Suprapubic skin (tissue), 4 donors: ENCODE data around the gene CTCFL. TPM values are rescaled to one million over a fixed set of nuclear protein-coding genes. Genes with fewer than 3 reads are reported as not detected.

Experiments used
- DNase-seq, 2 donors: peaks; one replicate each; pipeline ENCODE4 v3.0.0-alpha.2; 2019; ENCODE audit warnings: low spot score in 2 of 2
- H3K27ac ChIP-seq: fragments of 200-600 bp; sonication (generic); one replicate; pipeline ENCODE4 v1.5.1; 2019
- H3K27me3 ChIP-seq: fragments of 200-600 bp; sonication (generic); one replicate; pipeline ENCODE4 v1.5.1; 2019
- H3K36me3 ChIP-seq: fragments of 200-600 bp; sonication (generic); one replicate; pipeline ENCODE4 v1.5.1; 2019
- H3K4me1 ChIP-seq: fragments of 200-600 bp; sonication (generic); one replicate; pipeline ENCODE4 v1.5.1; 2019
- H3K4me3 ChIP-seq: fragments of 200-600 bp; sonication (generic); one replicate; pipeline ENCODE4 v1.5.1; 2019; ENCODE audit warnings: mild to moderate bottlenecking
- H3K9me3 ChIP-seq: fragments of 200-600 bp; sonication (generic); one replicate; pipeline ENCODE4 v1.5.1; 2019
- EP300 ChIP-seq: sonication (generic); formaldehyde crosslinking; IDR thresholded peaks from one replicate; pipeline ENCODE4 v1.6.1; 2017; ENCODE audit warnings: antibody characterized with exemption
- POLR2A ChIP-seq, 2 donors: fragments of 450-650 bp; IDR thresholded peaks; one replicate each; pipeline ENCODE4 v1.6.1; 2017; ENCODE audit warnings: antibody characterized with exemption in 2 of 2, mild to moderate bottlenecking in 2 of 2, moderate library complexity in 2 of 2
- POLR2AphosphoS5 ChIP-seq, 3 donors: sonication (generic); formaldehyde crosslinking; IDR thresholded peaks; one replicate each; pipeline ENCODE4 v1.6.1; 2017; ENCODE audit warnings: antibody characterized with exemption in 3 of 3
- WGBS: methylation state at CpG from one replicate; pipeline ENCODE4 v1.1.5; 2018; 5-methylcytosine and 5-hydroxymethylcytosine counted together
- total RNA-seq, 4 donors: library from RNA; depleted of rRNA; stranded (reverse); fragments of >200 nt; gene quantifications; one replicate each; pipeline ENCODE4 v1.1.0, GENCODE V29; 2016
- TF ChIP-seq, protein P1 (sequence below), 2 donors: fragments of 200-600 bp in 1 of 2; fragments of 450-650 bp in 1 of 2; sonication (generic) in 1 of 2; IDR thresholded peaks; one replicate each; pipeline ENCODE4 v1.5.1; 2016 to 2019; ENCODE audit warnings: antibody characterized with exemption in 2 of 2, mild to moderate bottlenecking in 1 of 2, moderate library complexity in 1 of 2

Gene CTCFL
- total RNA-seq, 4 donors from 2014 or later, result not detected

DNA sequence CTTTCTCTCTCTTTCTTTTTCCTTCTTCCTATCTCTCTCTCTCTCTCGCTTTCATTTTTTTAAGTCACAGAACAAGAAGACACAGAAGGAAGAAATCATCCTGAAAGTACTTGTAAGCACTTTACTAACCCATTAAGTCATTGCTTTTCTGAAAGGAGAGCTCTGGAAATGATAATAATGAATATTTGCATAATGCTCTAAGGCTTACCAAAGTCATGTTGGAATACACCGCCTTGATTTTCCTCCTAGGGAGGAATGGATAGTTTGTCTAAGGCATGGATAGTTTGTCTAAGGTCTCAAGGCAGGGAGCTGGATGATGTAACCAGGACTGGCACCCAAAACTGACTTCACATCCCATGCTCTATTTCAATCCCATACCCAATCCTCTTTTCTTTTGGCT lies 12.9 kb upstream of the CTCFL start:
- TF ChIP-seq, protein P1, sequence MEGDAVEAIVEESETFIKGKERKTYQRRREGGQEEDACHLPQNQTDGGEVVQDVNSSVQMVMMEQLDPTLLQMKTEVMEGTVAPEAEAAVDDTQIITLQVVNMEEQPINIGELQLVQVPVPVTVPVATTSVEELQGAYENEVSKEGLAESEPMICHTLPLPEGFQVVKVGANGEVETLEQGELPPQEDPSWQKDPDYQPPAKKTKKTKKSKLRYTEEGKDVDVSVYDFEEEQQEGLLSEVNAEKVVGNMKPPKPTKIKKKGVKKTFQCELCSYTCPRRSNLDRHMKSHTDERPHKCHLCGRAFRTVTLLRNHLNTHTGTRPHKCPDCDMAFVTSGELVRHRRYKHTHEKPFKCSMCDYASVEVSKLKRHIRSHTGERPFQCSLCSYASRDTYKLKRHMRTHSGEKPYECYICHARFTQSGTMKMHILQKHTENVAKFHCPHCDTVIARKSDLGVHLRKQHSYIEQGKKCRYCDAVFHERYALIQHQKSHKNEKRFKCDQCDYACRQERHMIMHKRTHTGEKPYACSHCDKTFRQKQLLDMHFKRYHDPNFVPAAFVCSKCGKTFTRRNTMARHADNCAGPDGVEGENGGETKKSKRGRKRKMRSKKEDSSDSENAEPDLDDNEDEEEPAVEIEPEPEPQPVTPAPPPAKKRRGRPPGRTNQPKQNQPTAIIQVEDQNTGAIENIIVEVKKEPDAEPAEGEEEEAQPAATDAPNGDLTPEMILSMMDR (IDR thresholded peaks at IDR 0.05), result no peak
- TF ChIP-seq EP300, result no peak
- TF ChIP-seq POLR2A (IDR thresholded peaks at IDR 0.05), result no peak
- no peak for TF ChIP-seq POLR2AphosphoS5 (IDR thresholded peaks at IDR 0.05)
- Histone ChIP-seq H3K27me3 (peaks cover 33% of the 10 kb centered on the region), H3K9me3 (no peaks in the 10 kb centered on the region), H3K4me1 (no peaks in the 10 kb centered on the region), H3K4me3 (no peak overlapping the region), H3K27ac (no peak overlapping the region), H3K36me3 (no peaks in the 10 kb centered on the region)
- 59% methylated on average over 2 of the region's 2 CpGs for WGBS
- no peak for DNase-seq

DNA sequence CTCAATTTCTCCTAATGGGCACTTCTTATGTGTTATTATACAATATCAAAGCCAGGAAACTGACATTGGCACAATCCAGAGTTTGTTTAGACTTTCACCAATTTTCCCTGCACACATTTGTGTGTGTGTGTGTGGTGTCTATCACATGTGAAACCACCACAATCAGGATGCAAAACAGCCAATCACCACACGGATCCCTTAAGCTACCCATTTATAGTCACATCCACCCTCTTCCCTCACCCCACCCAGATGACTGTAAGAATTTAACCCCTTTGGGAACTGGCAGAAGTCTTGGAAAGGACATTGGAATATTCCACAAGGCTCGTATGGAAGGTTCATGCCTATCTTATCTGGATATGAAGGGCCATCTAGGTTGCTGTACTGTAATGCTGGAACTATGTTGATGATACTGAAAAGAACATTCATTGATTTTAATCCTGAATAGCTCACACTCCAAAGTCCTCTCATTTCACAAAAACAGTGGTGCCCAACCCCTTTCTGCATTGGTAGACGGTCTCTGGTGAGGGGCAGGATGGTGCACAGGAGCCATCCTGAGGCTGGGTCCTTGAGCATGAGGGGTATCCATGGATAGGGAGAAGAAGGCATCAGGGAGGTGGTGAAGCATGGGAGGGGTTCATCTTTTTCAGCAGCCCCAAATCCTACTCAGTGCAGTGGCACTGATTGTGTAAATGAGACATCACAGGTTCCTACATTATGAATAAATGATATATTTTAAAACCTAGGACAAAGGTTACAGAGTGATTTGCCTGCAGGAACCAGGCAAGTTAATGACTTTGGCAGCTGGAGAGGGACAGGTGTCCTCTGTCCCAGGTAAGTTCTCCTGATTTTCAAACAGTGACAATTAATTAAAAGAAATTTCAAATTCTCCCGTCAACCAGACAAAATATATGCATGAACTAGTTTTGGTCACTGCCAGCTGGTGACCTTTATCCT lies 12.1 kb upstream of the CTCFL start:
- 77% methylated on average over 4 of the region's 4 CpGs for WGBS
- H3K27ac ChIP-seq, result no peak overlapping the region
- no peaks in the 10 kb centered on the region for H3K36me3 ChIP-seq
- no peak for TF ChIP-seq EP300
- no peaks in the 10 kb centered on the region for H3K9me3 ChIP-seq
- no peak overlapping the region for H3K4me3 ChIP-seq
- peaks cover 33% of the 10 kb centered on the region for H3K27me3 ChIP-seq
- no peaks in the 10 kb centered on the region for H3K4me1 ChIP-seq
- no peak for DNase-seq

DNA sequence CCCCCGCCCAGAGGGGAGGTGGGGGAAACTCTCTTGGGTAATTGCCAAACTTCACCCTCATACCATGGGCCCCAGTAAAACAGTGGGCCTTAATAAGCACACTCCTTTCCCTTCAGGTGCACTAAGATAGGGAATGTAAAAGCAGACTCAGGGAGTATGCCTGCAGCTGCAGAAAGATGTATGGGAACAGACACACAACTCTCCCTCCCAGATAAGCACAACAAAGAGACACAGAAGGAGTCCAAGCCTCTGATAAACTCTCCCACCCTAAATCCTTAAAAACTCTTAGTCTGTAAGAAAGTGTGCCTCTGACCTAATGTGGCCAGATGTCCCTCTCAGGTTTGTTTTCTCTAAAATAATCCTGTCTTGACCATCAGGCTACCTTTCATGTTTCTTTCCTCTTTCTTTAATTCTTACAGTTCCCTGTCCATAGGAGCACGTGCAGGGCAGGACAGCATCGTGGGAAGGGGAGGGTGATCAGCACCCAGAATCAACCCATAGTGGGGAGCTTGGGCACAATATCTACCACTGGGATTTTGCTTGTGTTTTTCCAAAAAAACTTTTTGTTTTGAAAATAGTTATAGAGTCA lies 11.3 kb upstream of the CTCFL start:
- H3K4me3 ChIP-seq, result no peak overlapping the region
- no peaks in the 10 kb centered on the region for H3K9me3 ChIP-seq
- H3K27me3 ChIP-seq, result peaks cover 33% of the 10 kb centered on the region
- H3K4me1 ChIP-seq, result no peaks in the 10 kb centered on the region
- 48% methylated on average over 3 of the region's 3 CpGs for WGBS
- no peak for DNase-seq
- no peak overlapping the region for H3K27ac ChIP-seq
- H3K36me3 ChIP-seq, result no peaks in the 10 kb centered on the region
- TF ChIP-seq, protein P1 (IDR thresholded peaks at IDR 0.05), result no peak
- TF ChIP-seq POLR2AphosphoS5 (IDR thresholded peaks at IDR 0.05), result no peak
- TF ChIP-seq POLR2A (IDR thresholded peaks at IDR 0.05), result no peak
- no peak for TF ChIP-seq EP300

DNA sequence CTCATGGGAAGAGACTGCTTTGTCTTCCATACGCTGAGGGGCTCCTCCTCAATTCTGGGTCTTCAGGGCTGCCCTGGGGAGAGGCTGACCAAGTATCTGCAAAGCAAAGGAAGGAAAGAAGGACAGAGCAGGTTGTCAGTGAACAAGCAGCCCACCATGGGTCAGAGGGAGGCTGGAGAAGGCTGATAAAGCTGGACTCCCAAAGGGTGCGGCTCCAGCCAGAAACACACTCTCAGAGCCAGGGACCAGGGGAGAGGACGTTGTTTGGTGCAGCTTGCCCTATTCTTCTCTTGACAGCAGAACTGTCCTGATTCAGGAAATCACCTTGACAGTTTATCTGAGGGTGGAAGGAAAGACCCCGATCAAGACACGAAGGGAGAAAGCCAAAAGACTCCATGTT lies 10.4 kb upstream of the CTCFL start:
- Histone ChIP-seq H3K9me3 (no peaks in the 10 kb centered on the region), H3K27ac (no peak overlapping the region), H3K4me3 (no peak overlapping the region), H3K36me3 (no peaks in the 10 kb centered on the region), H3K27me3 (peaks cover 33% of the 10 kb centered on the region), H3K4me1 (no peaks in the 10 kb centered on the region)
- 87% methylated on average over 5 of the region's 5 CpGs for WGBS
- TF ChIP-seq POLR2A (IDR thresholded peaks at IDR 0.05) (no peak), POLR2AphosphoS5 (IDR thresholded peaks at IDR 0.05) (no peak), EP300 (no peak)
- TF ChIP-seq, protein P1 (IDR thresholded peaks at IDR 0.05), result no peak
- no peak for DNase-seq

DNA sequence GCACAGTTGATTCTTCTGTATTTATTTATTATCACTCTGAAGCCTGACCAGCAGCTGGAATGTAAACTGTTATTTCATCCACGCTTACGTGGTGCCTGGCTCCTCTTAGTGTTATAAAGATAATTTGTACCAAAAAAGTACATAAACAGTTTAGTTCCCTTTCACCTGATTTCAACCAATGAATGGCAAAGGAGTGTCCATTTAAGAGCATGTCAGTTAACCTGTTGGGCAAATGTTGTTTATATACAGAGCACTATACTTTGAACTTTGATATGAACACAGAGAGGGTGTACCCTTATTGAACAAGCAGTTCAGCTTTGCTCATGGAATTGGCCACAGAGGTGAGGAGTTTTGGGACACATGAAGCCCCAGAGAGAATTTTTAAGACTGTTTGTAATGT lies 7.2 kb upstream of the CTCFL start:
- DNase-seq, result no peak
- no peaks in the 10 kb centered on the region for H3K4me1 ChIP-seq
- no peak overlapping the region for H3K27ac ChIP-seq
- H3K36me3 ChIP-seq, result no peaks in the 10 kb centered on the region
- H3K9me3 ChIP-seq, result no peaks in the 10 kb centered on the region
- WGBS, result 83% methylated on average over 2 of the region's 2 CpGs
- H3K4me3 ChIP-seq, result no peak overlapping the region
- peaks cover 22% of the 10 kb centered on the region for H3K27me3 ChIP-seq
- no peak for TF ChIP-seq EP300
- no peak for TF ChIP-seq POLR2AphosphoS5 (IDR thresholded peaks at IDR 0.05)
- TF ChIP-seq POLR2A (IDR thresholded peaks at IDR 0.05), result no peak
- TF ChIP-seq, protein P1 (IDR thresholded peaks at IDR 0.05), result no peak
